ENCODE measurements around the gene DZANK1. TPM values are rescaled to one million over a fixed set of nuclear protein-coding genes. Genes with fewer than 3 reads are reported as not detected.

The DZANK1 gene
- total RNA-seq, result 1.5 to 1.9 TPM (median 1.5 TPM) in 3 replicates
- long read RNA-seq, partial matches to known transcripts, result 0 of 1 reads
- long read RNA-seq, other reads (novel, unspliced or antisense), result 1 of 1 reads

GRCh38 chr20:18466894-18467730 is at the start of gene DZANK1, which contains the start of gene POLR3F:
Gene DZANK1, minus strand, starts transcription at chr20:18467030. Its CDS starts 1,672 bp downstream, at chr20:18465358.
Gene POLR3F, plus strand, starts transcription at chr20:18467390. Its CDS starts 117 bp downstream, at chr20:18467507.
- H3K4me3 Mint-ChIP-seq (ENCODE audit: unreplicated experiment), result peak within 1 kb of the TSS; percentile 96
- no peaks in the 10 kb centered on the region for H3K27me3 Mint-ChIP-seq (ENCODE audit: low read depth)
- no peaks in the 10 kb centered on the region for H3K36me3 Mint-ChIP-seq (ENCODE audit: low read depth)
- H3K27ac Mint-ChIP-seq (ENCODE audit: unreplicated experiment), result peak within 1 kb of the TSS; percentile 99
- no peaks in the 10 kb centered on the region for H3K9me3 Mint-ChIP-seq (ENCODE audit: low read depth)
- peaks cover 28% of the 10 kb centered on the region for H3K4me1 Mint-ChIP-seq (ENCODE audit: low read depth)
- TF ChIP-seq CTCF (IDR thresholded peaks at IDR 0.05), result no peak
- peak; percentile 98 for DNase-seq (ENCODE audit: low spot score)

- Mint-ChIP-seq H3K4me1 (ENCODE audit: low read depth) (peaks cover 3% of the 10 kb centered on the region), H3K4me3 (ENCODE audit: unreplicated experiment) (no peak overlapping the region), H3K27ac (ENCODE audit: unreplicated experiment) (no peak overlapping the region), H3K36me3 (ENCODE audit: low read depth) (peaks cover 19% of the 10 kb centered on the region), H3K9me3 (ENCODE audit: low read depth) (no peaks in the 10 kb centered on the region), H3K27me3 (ENCODE audit: low read depth) (no peaks in the 10 kb centered on the region)
- no peak for DNase-seq (ENCODE audit: low spot score)
- no peak for TF ChIP-seq CTCF (IDR thresholded peaks at IDR 0.05)
These were observed 49.1 kb upstream of the DZANK1 start for GRCh38 chr20:18515973-18516372.

GRCh38 chr20:18514127-18514526 is 47.3 kb upstream of the DZANK1 start:
- Mint-ChIP-seq H3K4me3 (ENCODE audit: unreplicated experiment) (no peak overlapping the region), H3K4me1 (ENCODE audit: low read depth) (peaks cover 7% of the 10 kb centered on the region), H3K9me3 (ENCODE audit: low read depth) (no peaks in the 10 kb centered on the region), H3K27me3 (ENCODE audit: low read depth) (no peaks in the 10 kb centered on the region), H3K27ac (ENCODE audit: unreplicated experiment) (no peak overlapping the region), H3K36me3 (ENCODE audit: low read depth) (peaks cover 20% of the 10 kb centered on the region)
- TF ChIP-seq CTCF (IDR thresholded peaks at IDR 0.05), result no peak
- DNase-seq (ENCODE audit: low spot score), result no peak

- Mint-ChIP-seq H3K9me3 (ENCODE audit: low read depth) (no peaks in the 10 kb centered on the region), H3K27me3 (ENCODE audit: low read depth) (no peaks in the 10 kb centered on the region), H3K4me1 (ENCODE audit: low read depth) (peaks cover 16% of the 10 kb centered on the region), H3K4me3 (ENCODE audit: unreplicated experiment) (no peak overlapping the region), H3K36me3 (ENCODE audit: low read depth) (peaks cover 20% of the 10 kb centered on the region), H3K27ac (ENCODE audit: unreplicated experiment) (no peak overlapping the region)
- TF ChIP-seq CTCF (IDR thresholded peaks at IDR 0.05), result no peak
- DNase-seq (ENCODE audit: low spot score), result no peak
These were observed 46.4 kb upstream of the DZANK1 start for GRCh38 chr20:18513208-18513607.

GRCh38 chr20:18511571-18511970 is 44.7 kb upstream of the DZANK1 start:
- no peak for TF ChIP-seq CTCF (IDR thresholded peaks at IDR 0.05)
- peaks cover 22% of the 10 kb centered on the region for H3K36me3 Mint-ChIP-seq (ENCODE audit: low read depth)
- peaks cover 26% of the 10 kb centered on the region for H3K4me1 Mint-ChIP-seq (ENCODE audit: low read depth)
- no peak for DNase-seq (ENCODE audit: low spot score)
- H3K4me3 Mint-ChIP-seq (ENCODE audit: unreplicated experiment), result no peak overlapping the region
- H3K27me3 Mint-ChIP-seq (ENCODE audit: low read depth), result no peaks in the 10 kb centered on the region
- no peaks in the 10 kb centered on the region for H3K9me3 Mint-ChIP-seq (ENCODE audit: low read depth)
- no peak overlapping the region for H3K27ac Mint-ChIP-seq (ENCODE audit: unreplicated experiment)

All from chondrocyte (in vitro differentiated cells).